IMR-90 (cell line): Measurements from ENCODE around the gene CPSF7. TPM values are rescaled to one million over a fixed set of nuclear protein-coding genes. Genes with fewer than 3 reads are reported as not detected.

ENCODE experiments used
- ATAC-seq: fragments of 200-7000 bp; cut with Tn5 transposase; 2 replicates; pipeline ENCODE4 v1.9.1; 2020; ENCODE audit warnings: low read depth, mild to moderate bottlenecking, moderate library complexity
- BruUV-seq: library from RNA; stranded (reverse); fragments of 400-500 nt; replicated peaks from 2 replicates; lab custom pipeline; 2021; lab: Mats Ljungman, UMichigan
- CTCF ChIA-PET: fragments of 300-600 bp; formaldehyde crosslinking; extraction: SDS; loops from one replicate; lab custom pipeline; 2021; ENCODE audit warnings: antibody characterized with exemption; lab: Yijun Ruan, JAX
- POLR2A ChIA-PET: fragments of 300-600 bp; sonication (Branson Sonifier 250); formaldehyde crosslinking; loops from one replicate; lab custom pipeline; 2022; ENCODE audit warnings: antibody characterized with exemption; ENCODE audit not compliant: unreplicated experiment; lab: Charles Lee
- DNase-seq: peaks from one replicate; pipeline ENCODE4 v3.0.0; 2013
- H2AFZ ChIP-seq: replicated peaks from 2 replicates; pipeline ENCODE3; 2013; ENCODE audit warnings: low read length, mild to moderate bottlenecking; ENCODE audit not compliant: poor library complexity
- H2AK5ac ChIP-seq: 2 replicates; pipeline ENCODE4 v1.6.1; 2013; ENCODE audit warnings: low read depth, low read length, inconsistent platforms
- H2AK9ac ChIP-seq: replicated peaks from 2 replicates; pipeline ENCODE3; 2013; ENCODE audit warnings: mild to moderate bottlenecking, low read depth, low read length, moderate library complexity; ENCODE audit not compliant: poor library complexity
- H2BK120ac ChIP-seq: 2 replicates; pipeline ENCODE4 v1.6.1; 2013; ENCODE audit warnings: low read depth, low read length, inconsistent platforms
- H2BK15ac ChIP-seq: 3 replicates; pipeline ENCODE4 v1.6.1; 2013; ENCODE audit warnings: low read depth, low read length, inconsistent platforms
- H2BK20ac ChIP-seq: 2 replicates; pipeline ENCODE4 v1.6.1; 2013; ENCODE audit warnings: low read depth, mild to moderate bottlenecking, inconsistent platforms, low read length, moderate library complexity
- H2BK5ac ChIP-seq: 2 replicates; pipeline ENCODE4 v1.6.1; 2013; ENCODE audit warnings: mild to moderate bottlenecking, low read depth, low read length, inconsistent platforms; ENCODE audit not compliant: poor library complexity, severe bottlenecking
- H3K14ac ChIP-seq: replicated peaks from 2 replicates; pipeline ENCODE4 v1.6.1; 2013; ENCODE audit warnings: low read depth, low read length, inconsistent platforms
- H3K18ac ChIP-seq: 2 replicates; pipeline ENCODE4 v1.6.1; 2013; ENCODE audit warnings: low read depth, low read length, control low read depth
- H3K23ac ChIP-seq: 2 replicates; pipeline ENCODE4 v1.6.1; 2013; ENCODE audit warnings: low read depth, low read length, inconsistent platforms
- H3K27ac ChIP-seq: 2 replicates; pipeline ENCODE4 v1.5.1; 2013; ENCODE audit warnings: mild to moderate bottlenecking, control low read depth, low read length; ENCODE audit not compliant: insufficient read depth
- H3K27me3 ChIP-seq: 2 replicates; pipeline ENCODE4 v1.6.1; 2013; ENCODE audit warnings: low read length; ENCODE audit not compliant: control insufficient read depth, insufficient read depth
- H3K36me3 ChIP-seq: 2 replicates; pipeline ENCODE4 v1.6.1; 2013; ENCODE audit warnings: low read length, mixed read lengths; ENCODE audit not compliant: control insufficient read depth, insufficient read depth
- H3K4ac ChIP-seq: 2 replicates; pipeline ENCODE4 v1.6.1; 2013; ENCODE audit warnings: low read depth, low read length, inconsistent platforms
- H3K4me1 ChIP-seq: 2 replicates; pipeline ENCODE4 v1.6.1; 2013; ENCODE audit warnings: low read length, mixed read lengths; ENCODE audit not compliant: control insufficient read depth, insufficient read depth
- H3K4me2 ChIP-seq: 2 replicates; pipeline ENCODE4 v1.6.1; 2013; ENCODE audit warnings: low read depth, mild to moderate bottlenecking, control low read depth, low read length, moderate library complexity
- H3K4me3 ChIP-seq: 2 replicates; pipeline ENCODE4 v1.5.1; 2013; ENCODE audit warnings: low read depth, mild to moderate bottlenecking, control low read depth, low read length, moderate library complexity; ENCODE audit not compliant: insufficient read depth
- H3K56ac ChIP-seq: 2 replicates; pipeline ENCODE4 v1.6.1; 2013; ENCODE audit warnings: low read length, inconsistent platforms; ENCODE audit not compliant: insufficient read depth; ENCODE audit errors: extremely low read depth
- H3K79me1 ChIP-seq, 2 experiments: 2 replicates each; pipeline ENCODE4 v1.6.1; 2013; ENCODE audit warnings: low read length in 2 of 2, inconsistent platforms in 1 of 2, low read depth in 1 of 2
- H3K9ac ChIP-seq: 2 replicates; pipeline ENCODE4 v1.6.1; 2013; ENCODE audit warnings: low read depth, low read length, control low read depth
- H3K9me1 ChIP-seq: 2 replicates; pipeline ENCODE4 v1.6.1; 2013; ENCODE audit warnings: low read length, inconsistent platforms; ENCODE audit not compliant: insufficient read depth
- H3K9me3 ChIP-seq: 2 replicates; pipeline ENCODE4 v1.6.1; 2013; ENCODE audit warnings: low read length; ENCODE audit not compliant: control insufficient read depth, insufficient read depth
- H4K20me1 ChIP-seq: 2 replicates; pipeline ENCODE4 v1.6.1; 2013; ENCODE audit warnings: low read length, inconsistent platforms; ENCODE audit not compliant: insufficient read depth
- H4K5ac ChIP-seq: 2 replicates; pipeline ENCODE4 v1.6.1; 2013; ENCODE audit warnings: mild to moderate bottlenecking, low read depth, low read length, control low read depth
- H4K8ac ChIP-seq, 2 experiments: 2 replicates each; pipeline ENCODE4 v1.6.1; 2013; ENCODE audit warnings: low read depth in 2 of 2, low read length in 2 of 2, control low read depth in 1 of 2, inconsistent platforms in 1 of 2
- H4K91ac ChIP-seq: 2 replicates; pipeline ENCODE4 v1.6.1; 2013; ENCODE audit warnings: low read depth, low read length, inconsistent platforms; ENCODE audit not compliant: insufficient read depth
- BHLHE40 ChIP-seq: fragments of 150-350 bp; IDR thresholded peaks from 2 replicates; pipeline ENCODE4 v1.6.1; 2016; ENCODE audit warnings: mild to moderate bottlenecking, low read depth, low read length
- CEBPB ChIP-seq: IDR thresholded peaks from 2 replicates; pipeline ENCODE4 v1.6.1; 2012; ENCODE audit warnings: low read depth, low read length, improper control_type of control experiment
- FOS ChIP-seq: fragments of 150-350 bp; IDR thresholded peaks from 2 replicates; pipeline ENCODE4 v1.6.1; 2016; ENCODE audit warnings: low read depth, low read length
- MAFK ChIP-seq: IDR thresholded peaks from 2 replicates; pipeline ENCODE4 v1.6.1; 2012; ENCODE audit warnings: low read depth, low read length, improper control_type of control experiment
- MXI1 ChIP-seq: IDR thresholded peaks from 2 replicates; pipeline ENCODE4 v1.6.1; 2012; ENCODE audit warnings: low read depth, mild to moderate bottlenecking, low read length, moderate library complexity, borderline replicate concordance
- POLR2A ChIP-seq: IDR thresholded peaks from 2 replicates; pipeline ENCODE4 v1.6.1; 2012; ENCODE audit warnings: mild to moderate bottlenecking, low read depth, low read length
- WGBS, 2 experiments: methylation state at CpG; one replicate each; pipeline versions ENCODE4 v1.1.5 to v1.1.7; 2013; ENCODE audit warnings: missing lambda C conversion rate in 2 of 2; ENCODE audit not compliant: insufficient read length in 1 of 2; ENCODE audit errors: extremely low coverage in 2 of 2; 5-methylcytosine and 5-hydroxymethylcytosine counted together
- dilution Hi-C: fragments of 300-500 bp; cut with HindIII; formaldehyde crosslinking; loops from one replicate; pipeline ENCODE4 v1.14.3; 2018; ENCODE audit warnings: low sequenced_read_pairs; ENCODE audit not compliant: unreplicated experiment
- in situ Hi-C: fragments of 300-500 bp; cut with MboI; formaldehyde crosslinking; loops from 3 replicates; pipeline ENCODE4 v1.14.3; 2019; ENCODE audit warnings: low sequenced_read_pairs, inconsistent platforms, mixed read lengths
- intact Hi-C: fragments of 100-400 bp; cut with micrococcal nuclease; formaldehyde crosslinking; loops from 2 replicates; pipeline ENCODE4 v1.10.0; 2022
- polyA plus RNA-seq, 3 experiments: library from polyadenylated mRNA; depleted of rRNA; stranded (reverse); fragments of >200 nt; gene quantifications; 2 replicates each; pipeline ENCODE4 v1.2.3, GENCODE V29; 2012; ENCODE audit warnings: low replicate concordance in 1 of 3
- total RNA-seq: library from RNA; depleted of rRNA; stranded (reverse); fragments of >200 nt; gene quantifications from 2 replicates; pipeline ENCODE4 v1.2.3, GENCODE V29; 2012
- TF ChIP-seq, protein P1 (sequence below): conservative IDR thresholded peaks from 2 replicates; pipeline ENCODE4 v1.5.1; 2012; ENCODE audit warnings: mild to moderate bottlenecking, low read depth, low read length, improper control_type of control experiment

CPSF7 gene
- total and polyA plus RNA-seq, 2 of the 4 experiments (the other 2 are of a cell fraction): 9.5 to 55.2 TPM

DNA sequence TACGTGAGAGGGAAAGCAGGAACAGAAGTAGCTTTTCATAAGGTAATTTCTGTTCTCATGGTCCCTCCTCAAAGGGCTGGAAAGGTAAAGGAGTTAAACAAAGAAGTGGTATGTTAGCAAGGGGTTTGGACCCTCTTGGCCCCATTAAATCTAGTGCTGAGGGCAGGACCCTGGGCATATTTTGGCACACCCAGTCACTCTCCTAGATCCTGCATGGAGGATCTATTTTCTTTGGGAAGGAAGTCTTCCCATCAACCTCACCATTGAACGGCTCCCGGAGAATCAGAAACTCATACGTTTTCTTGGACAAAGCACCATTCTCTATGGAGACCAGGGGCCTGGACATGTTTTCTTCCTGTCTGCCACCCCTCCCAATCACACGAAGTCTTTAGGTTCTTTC, 25.7 kb downstream of the CPSF7 start:
- TSS peak; percentile 59 for BruUV-seq
- intact Hi-C loops: loop anchor here (5.0 kb wide), 1 partner anchor 82 kb away; no protein-coding TSS in a partner anchor
- Histone ChIP-seq H2BK5ac (no peak overlapping the region), H3K36me3 (peaks cover 47% of the 10 kb centered on the region), H3K4me3 (no peak overlapping the region), H3K56ac (no peak overlapping the region), H2BK20ac (no peak overlapping the region), H3K27me3 (no peaks in the 10 kb centered on the region), H3K9me1 (0 out of 2 replicates have a peak, but pooled peaks cover 4% of the 10 kb centered on the region), H3K18ac (no peak overlapping the region), H3K9ac (no peak overlapping the region), H4K20me1 (0 out of 2 replicates have a peak, but pooled peaks cover 5% of the 10 kb centered on the region), H4K91ac (no peak overlapping the region), H3K9me3 (no peaks in the 10 kb centered on the region), H3K27ac (no peak overlapping the region), H3K4me1 (no peaks in the 10 kb centered on the region), H4K5ac (no peak overlapping the region), H3K4me2 (no peak overlapping the region), H3K4ac (no peak overlapping the region), H2AK5ac (no peak overlapping the region), H4K8ac (no peak overlapping the region), H3K23ac (no peak overlapping the region), H3K14ac (no peak overlapping the region), H2AFZ (no peak overlapping the region), H2BK15ac (no peak overlapping the region), H3K79me1 (peaks cover 12 to 27% of the 10 kb centered on the region in 2 experiments), H2AK9ac (no peak overlapping the region), H2BK120ac (no peak overlapping the region)
- 100% methylated on average over 1 of the region's 5 CpGs; no CpG with 5 or more reads in 1 of the 2 experiments for WGBS, 2 experiments
- dilution Hi-C loops: no loop called here
- in situ Hi-C loops: no loop called here
- ChIA-PET POLR2A (no interaction called here), CTCF (no interaction called here)
- no peak for TF ChIP-seq MAFK
- TF ChIP-seq POLR2A: no peak
- TF ChIP-seq CEBPB: no peak
- no peak for TF ChIP-seq MXI1
- TF ChIP-seq BHLHE40: no peak
- no peak for TF ChIP-seq FOS
- TF ChIP-seq, protein P1, sequence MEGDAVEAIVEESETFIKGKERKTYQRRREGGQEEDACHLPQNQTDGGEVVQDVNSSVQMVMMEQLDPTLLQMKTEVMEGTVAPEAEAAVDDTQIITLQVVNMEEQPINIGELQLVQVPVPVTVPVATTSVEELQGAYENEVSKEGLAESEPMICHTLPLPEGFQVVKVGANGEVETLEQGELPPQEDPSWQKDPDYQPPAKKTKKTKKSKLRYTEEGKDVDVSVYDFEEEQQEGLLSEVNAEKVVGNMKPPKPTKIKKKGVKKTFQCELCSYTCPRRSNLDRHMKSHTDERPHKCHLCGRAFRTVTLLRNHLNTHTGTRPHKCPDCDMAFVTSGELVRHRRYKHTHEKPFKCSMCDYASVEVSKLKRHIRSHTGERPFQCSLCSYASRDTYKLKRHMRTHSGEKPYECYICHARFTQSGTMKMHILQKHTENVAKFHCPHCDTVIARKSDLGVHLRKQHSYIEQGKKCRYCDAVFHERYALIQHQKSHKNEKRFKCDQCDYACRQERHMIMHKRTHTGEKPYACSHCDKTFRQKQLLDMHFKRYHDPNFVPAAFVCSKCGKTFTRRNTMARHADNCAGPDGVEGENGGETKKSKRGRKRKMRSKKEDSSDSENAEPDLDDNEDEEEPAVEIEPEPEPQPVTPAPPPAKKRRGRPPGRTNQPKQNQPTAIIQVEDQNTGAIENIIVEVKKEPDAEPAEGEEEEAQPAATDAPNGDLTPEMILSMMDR: no peak
- no peak for ATAC-seq
- DNase-seq: no peak
